Measurements from ENCODE around the gene ACTR3C. TPM values are rescaled to one million over a fixed set of nuclear protein-coding genes. Genes with fewer than 3 reads are reported as not detected.
"Not testable (repeated sequence)": the region's sequence is repeated elsewhere in the genome, so short reads cannot be mapped to it uniquely, and the experiment has no call there.

Gene ACTR3C
- total and polyA plus RNA-seq, 2 of the 13 experiments (the other 11 are each of a cell fraction or from before 2014, with no cell fraction given) = 3.8 to 7.5 TPM

DNA sequence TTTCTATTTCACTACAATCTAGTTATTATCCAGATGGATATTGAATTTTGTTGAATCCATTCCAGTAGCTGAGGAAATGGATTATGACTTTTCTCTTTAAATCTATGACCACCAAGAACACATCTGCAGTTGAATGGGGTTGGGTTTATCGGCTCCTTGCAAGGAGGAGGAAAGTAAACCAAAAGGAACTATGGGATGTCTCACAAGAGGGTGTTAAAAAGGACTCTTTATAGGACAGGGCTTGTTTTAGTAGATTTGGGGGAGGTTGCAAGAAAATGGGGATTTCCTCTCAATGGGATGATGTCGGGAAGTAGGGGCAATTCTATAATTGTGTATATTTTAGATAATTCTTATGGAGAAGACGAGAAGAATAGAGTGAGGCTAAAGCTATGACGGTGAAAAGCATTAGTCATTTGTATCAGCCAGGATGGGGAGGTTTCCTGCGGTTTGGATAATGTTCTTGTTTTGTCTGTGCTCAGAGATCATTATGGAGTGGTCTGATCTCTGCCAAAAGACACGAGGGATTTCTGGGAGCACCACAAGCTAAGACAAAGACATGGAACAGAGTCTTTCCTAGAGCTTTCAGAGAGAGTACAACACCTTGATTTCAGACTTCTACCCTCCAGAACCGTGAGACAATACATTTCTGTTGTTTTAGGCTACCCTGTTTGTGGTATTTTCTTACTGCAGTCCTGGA lies 5.4 kb downstream of the ACTR3C start (continued):
- TF ChIP-seq, protein P1, sequence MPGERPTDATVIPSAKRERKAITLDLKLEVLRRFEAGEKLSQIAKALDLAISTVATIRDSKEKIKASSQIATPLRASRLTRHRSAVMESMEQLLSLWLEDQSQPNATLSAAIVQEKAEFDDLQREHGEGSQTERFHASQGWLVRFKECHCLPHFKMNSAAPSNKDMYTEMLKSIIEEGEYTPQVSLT (CRISPR knock-in tag; IDR thresholded peaks at IDR 0.05; ENCODE audit: borderline replicate concordance, low read depth) = no peak
- TF ChIP-seq HDAC1 (CRISPR knock-in tag; IDR thresholded peaks at IDR 0.05) (no peak), RBM39 (IDR thresholded peaks at IDR 0.05; ENCODE audit: low read depth, low read length, poor library complexity, severe bottlenecking) (no peak), HNF4A (CRISPR knock-in tag; IDR thresholded peaks at IDR 0.05) (no peak)
- TF ChIP-seq, protein P2, sequence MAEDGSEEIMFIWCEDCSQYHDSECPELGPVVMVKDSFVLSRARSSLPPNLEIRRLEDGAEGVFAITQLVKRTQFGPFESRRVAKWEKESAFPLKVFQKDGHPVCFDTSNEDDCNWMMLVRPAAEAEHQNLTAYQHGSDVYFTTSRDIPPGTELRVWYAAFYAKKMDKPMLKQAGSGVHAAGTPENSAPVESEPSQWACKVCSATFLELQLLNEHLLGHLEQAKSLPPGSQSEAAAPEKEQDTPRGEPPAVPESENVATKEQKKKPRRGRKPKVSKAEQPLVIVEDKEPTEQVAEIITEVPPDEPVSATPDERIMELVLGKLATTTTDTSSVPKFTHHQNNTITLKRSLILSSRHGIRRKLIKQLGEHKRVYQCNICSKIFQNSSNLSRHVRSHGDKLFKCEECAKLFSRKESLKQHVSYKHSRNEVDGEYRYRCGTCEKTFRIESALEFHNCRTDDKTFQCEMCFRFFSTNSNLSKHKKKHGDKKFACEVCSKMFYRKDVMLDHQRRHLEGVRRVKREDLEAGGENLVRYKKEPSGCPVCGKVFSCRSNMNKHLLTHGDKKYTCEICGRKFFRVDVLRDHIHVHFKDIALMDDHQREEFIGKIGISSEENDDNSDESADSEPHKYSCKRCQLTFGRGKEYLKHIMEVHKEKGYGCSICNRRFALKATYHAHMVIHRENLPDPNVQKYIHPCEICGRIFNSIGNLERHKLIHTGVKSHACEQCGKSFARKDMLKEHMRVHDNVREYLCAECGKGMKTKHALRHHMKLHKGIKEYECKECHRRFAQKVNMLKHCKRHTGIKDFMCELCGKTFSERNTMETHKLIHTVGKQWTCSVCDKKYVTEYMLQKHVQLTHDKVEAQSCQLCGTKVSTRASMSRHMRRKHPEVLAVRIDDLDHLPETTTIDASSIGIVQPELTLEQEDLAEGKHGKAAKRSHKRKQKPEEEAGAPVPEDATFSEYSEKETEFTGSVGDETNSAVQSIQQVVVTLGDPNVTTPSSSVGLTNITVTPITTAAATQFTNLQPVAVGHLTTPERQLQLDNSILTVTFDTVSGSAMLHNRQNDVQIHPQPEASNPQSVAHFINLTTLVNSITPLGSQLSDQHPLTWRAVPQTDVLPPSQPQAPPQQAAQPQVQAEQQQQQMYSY (CRISPR knock-in tag; IDR thresholded peaks at IDR 0.05) = no peak

DNA sequence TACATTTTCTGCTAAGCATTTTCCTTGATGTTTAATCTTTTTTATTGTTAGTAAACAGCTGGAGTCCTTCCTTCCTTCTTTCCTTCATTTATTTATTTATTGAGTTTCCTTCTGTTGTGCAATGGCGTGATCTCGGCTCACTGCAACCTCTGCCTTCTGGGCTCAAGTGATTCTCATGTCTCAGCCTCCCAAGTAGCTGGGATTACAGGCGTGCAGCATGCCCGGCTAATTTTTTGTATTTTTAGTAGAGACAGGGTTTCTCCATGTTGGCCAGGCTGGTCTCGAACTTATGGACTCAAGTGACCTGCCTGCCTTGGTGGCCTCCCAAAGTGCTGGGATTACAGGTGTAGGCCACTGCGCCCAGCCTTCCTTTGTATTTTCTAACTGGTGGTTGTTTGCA lies 6.4 kb downstream of the ACTR3C start:
- ATAC-seq; H3K4me2 ChIP-seq (ENCODE audit: low read depth, low read length); H3K4me3 ChIP-seq (replicated peaks in 1 of 3; ENCODE audit: insufficient read depth in 1 of 3, low read depth in 2 of 3, low read length in 3 of 3); CTCF ChIA-PET (ENCODE audit: low intra/inter-chr PET ratio, low total read pairs); H3K36me3 ChIP-seq (replicated peaks in 1 of 2; ENCODE audit: control insufficient read depth in 1 of 2, insufficient read depth in 2 of 2, low read length in 2 of 2); in situ Hi-C loops (cut with HindIII; ENCODE audit: extremely low pct_ligation_motif_present, low pct_unique_long_range_greater_than_20kb); intact Hi-C loops (cut with micrococcal nuclease; ENCODE audit: unreplicated experiment); BruUV-seq (replicated peaks); DNase-seq (ENCODE audit: low spot score); H3K9me3 ChIP-seq (ENCODE audit: low read length); H3K79me2 ChIP-seq (ENCODE audit: insufficient read depth, low read length); FAIRE-seq; H3K9ac ChIP-seq (ENCODE audit: insufficient read depth, low read depth, low read length); H3K27ac ChIP-seq (ENCODE audit: extremely low read length, insufficient read depth, low read length); H4K20me1 ChIP-seq (ENCODE audit: insufficient read depth, low read length); H2AFZ ChIP-seq (ENCODE audit: low read length); H3K27me3 ChIP-seq (ENCODE audit: control insufficient read depth in 1 of 2, insufficient read depth in 2 of 2, low read length in 2 of 2): not testable (repeated sequence)
- H3K4me1 ChIP-seq (ENCODE audit: insufficient read depth, low read length) = peaks cover 55% of the 10 kb centered on the region
- WGBS (ENCODE audit: low lambda C conversion rate) = 97% methylated on average over 6 of the region's 6 CpGs
- POLR2A ChIA-PET = interaction anchor here (0.7 to 1.2 kb wide), 2 partner anchors 61 to 89 kb away, joined by 3 to 4 read pairs; no protein-coding TSS in a partner anchor

Data from HepG2 (cell line).